Mucosa of rectum (tissue), 2 donors: Measurements from ENCODE around the gene FADS6.

Experiments
- H3K27ac ChIP-seq, 2 donors: one replicate each; pipeline ENCODE4 v1.7.0; 2013; ENCODE audit warnings: inconsistent platforms in 2 of 2, low read depth in 2 of 2, low read length in 2 of 2
- H3K27me3 ChIP-seq, 2 donors: one replicate each; pipeline ENCODE4 v1.7.0; 2013; ENCODE audit warnings: low read length in 2 of 2; ENCODE audit not compliant: control insufficient read depth in 2 of 2, insufficient read depth in 2 of 2
- H3K36me3 ChIP-seq, 2 donors: one replicate each; pipeline ENCODE4 v1.7.0; 2013; ENCODE audit warnings: low read length in 2 of 2; ENCODE audit not compliant: control insufficient read depth in 2 of 2, insufficient read depth in 2 of 2
- H3K4me1 ChIP-seq, 2 donors: one replicate each; pipeline ENCODE4 v1.7.0; 2013; ENCODE audit warnings: low read length in 2 of 2, mild to moderate bottlenecking in 1 of 2; ENCODE audit not compliant: control insufficient read depth in 2 of 2, insufficient read depth in 2 of 2
- H3K4me3 ChIP-seq, 2 donors: one replicate each; pipeline ENCODE4 v1.7.0; 2013; ENCODE audit warnings: low read length in 2 of 2
- H3K9ac ChIP-seq, 2 donors: one replicate each; pipeline ENCODE4 v1.7.0; 2013; ENCODE audit warnings: low read length in 2 of 2, low read depth in 1 of 2, mild to moderate bottlenecking in 1 of 2
- H3K9me3 ChIP-seq, 2 donors: one replicate each; pipeline ENCODE4 v1.7.0; 2013; ENCODE audit warnings: low read length in 2 of 2; ENCODE audit not compliant: control insufficient read depth in 2 of 2
- donor health status: healthy.
- donor health status: Normal muscosa, but diverticular disease.

Gene FADS6

GRCh38 chr17:74860872-74861661, 32.4 kb downstream of the FADS6 start:
- no peak overlapping the region for H3K27ac ChIP-seq
- no peaks in the 10 kb centered on the region for H3K36me3 ChIP-seq
- peaks cover 13 to 16% of the 10 kb centered on the region in 2 donors for H3K4me1 ChIP-seq
- H3K9me3 ChIP-seq: no peaks in the 10 kb centered on the region
- no peak overlapping the region for H3K9ac ChIP-seq
- H3K27me3 ChIP-seq: peaks cover 29 to 35% of the 10 kb centered on the region in 2 donors
- no peak overlapping the region for H3K4me3 ChIP-seq

DNA sequence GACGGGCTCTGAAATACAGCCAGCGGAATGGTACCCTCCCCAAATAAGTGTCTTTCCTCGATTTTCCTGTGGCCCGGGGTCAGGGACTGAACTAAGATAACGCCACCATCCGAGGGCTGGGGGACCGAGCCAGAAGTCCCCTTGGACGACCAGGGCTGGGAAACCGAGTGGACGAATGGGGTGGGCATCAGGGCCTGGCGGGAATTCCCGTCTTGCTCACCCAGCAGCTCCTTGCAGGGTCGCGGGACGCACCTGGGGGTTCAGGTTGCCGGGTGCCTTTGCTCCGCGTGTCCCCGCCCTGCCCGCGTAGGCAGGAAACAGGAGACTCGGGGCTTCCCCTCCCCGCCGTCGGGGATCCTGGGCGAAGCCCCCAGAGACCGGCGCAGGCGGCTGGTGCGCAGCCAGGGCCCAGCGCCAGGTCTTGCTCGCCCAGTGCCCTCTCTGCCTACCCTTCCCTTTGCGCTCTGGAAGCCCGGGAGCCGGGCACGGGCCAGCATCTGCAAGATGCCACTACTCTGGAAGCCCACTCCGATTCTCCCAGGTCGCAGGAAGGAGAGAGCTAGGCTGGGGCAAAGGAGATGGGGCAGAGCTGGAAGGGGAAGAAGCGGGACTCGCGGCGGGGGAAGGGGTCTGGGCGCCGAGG, 33.1 kb downstream of the FADS6 start:
- H3K27ac ChIP-seq: no peak overlapping the region
- H3K9ac ChIP-seq: no peak overlapping the region
- no peak overlapping the region for H3K4me3 ChIP-seq
- H3K36me3 ChIP-seq: no peaks in the 10 kb centered on the region
- no peaks in the 10 kb centered on the region for H3K9me3 ChIP-seq
- peaks cover 13 to 16% of the 10 kb centered on the region in 2 donors for H3K4me1 ChIP-seq
- peaks cover 32 to 40% of the 10 kb centered on the region in 2 donors for H3K27me3 ChIP-seq

- no peak within 1 kb of the TSS for H3K4me3 ChIP-seq
- H3K27me3 ChIP-seq: peaks cover 36 to 46% of the 10 kb centered on the region in 2 donors
- no peaks in the 10 kb centered on the region for H3K36me3 ChIP-seq
- no peak within 1 kb of the TSS for H3K27ac ChIP-seq
- H3K9me3 ChIP-seq: no peaks in the 10 kb centered on the region
- peaks cover 11 to 16% of the 10 kb centered on the region in 2 donors for H3K4me1 ChIP-seq
- no peak within 1 kb of the TSS for H3K9ac ChIP-seq
Observed at GRCh38 chr17:74859459-74860228, 33.8 kb downstream of the FADS6 start, which contains the start of gene GRIN2C. Gene GRIN2C, minus strand, starts transcription at chr17:74859885. Its CDS starts 4,793 bp downstream, at chr17:74855092.

GRCh38 chr17:74858672-74859458, 34.6 kb downstream of the FADS6 start:
- Histone ChIP-seq H3K4me1 (peaks cover 10 to 16% of the 10 kb centered on the region in 2 donors), H3K4me3 (no peak overlapping the region), H3K9ac (no peak overlapping the region), H3K9me3 (no peaks in the 10 kb centered on the region), H3K27me3 (peaks cover 39 to 52% of the 10 kb centered on the region in 2 donors), H3K27ac (no peak overlapping the region), H3K36me3 (no peaks in the 10 kb centered on the region)

DNA sequence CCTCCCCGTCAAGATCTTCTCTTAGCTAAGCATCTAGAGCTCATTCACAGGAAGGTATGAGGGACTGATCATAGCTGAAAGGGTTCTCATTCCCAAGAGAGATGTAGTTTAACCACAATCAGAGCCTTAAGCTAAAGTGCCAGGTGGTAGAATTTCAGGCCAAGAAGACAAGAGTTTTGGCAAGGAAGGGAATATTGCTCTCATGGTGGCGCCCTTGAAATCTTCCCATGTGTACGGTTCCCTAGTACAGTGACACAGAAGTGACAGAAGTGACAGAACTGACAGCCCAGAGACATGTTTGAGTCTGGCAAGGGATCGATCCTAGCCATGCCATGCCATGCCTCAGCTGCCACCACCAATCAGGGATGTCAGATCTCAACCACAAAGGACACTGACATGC, 36.2 kb downstream of the FADS6 start:
- Histone ChIP-seq H3K9me3 (no peaks in the 10 kb centered on the region), H3K27me3 (peaks cover 46 to 60% of the 10 kb centered on the region in 2 donors), H3K9ac (no peak overlapping the region), H3K36me3 (no peaks in the 10 kb centered on the region), H3K27ac (no peak overlapping the region), H3K4me3 (no peak overlapping the region), H3K4me1 (peaks cover 6 to 11% of the 10 kb centered on the region in 2 donors)

DNA sequence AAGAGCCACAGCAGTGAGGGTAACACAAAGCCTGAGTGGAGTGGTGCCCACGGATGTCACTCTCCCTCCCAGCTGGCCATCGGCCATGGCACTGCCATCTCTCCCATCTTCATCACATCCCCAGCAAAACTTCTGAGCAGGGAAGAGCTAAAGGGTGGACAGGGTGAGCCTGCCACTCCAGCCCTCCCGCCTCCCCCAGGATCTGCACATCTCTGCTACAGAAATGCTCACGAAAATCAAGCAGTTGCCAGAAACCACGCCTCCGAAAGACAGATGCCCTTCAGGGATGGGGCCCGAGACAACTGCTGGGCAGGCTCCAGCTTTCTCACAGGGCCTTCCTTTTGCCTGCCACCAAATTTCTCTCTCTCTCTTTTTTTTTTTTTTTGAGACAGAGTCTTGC, 37.3 kb downstream of the FADS6 start:
- no peaks in the 10 kb centered on the region for H3K36me3 ChIP-seq
- H3K4me3 ChIP-seq: no peak overlapping the region
- peaks cover 47 to 66% of the 10 kb centered on the region in 2 donors for H3K27me3 ChIP-seq
- H3K9ac ChIP-seq: no peak overlapping the region
- H3K4me1 ChIP-seq: peaks cover 0 to 7% of the 10 kb centered on the region in 2 donors
- H3K27ac ChIP-seq: no peak overlapping the region
- H3K9me3 ChIP-seq: no peaks in the 10 kb centered on the region

DNA sequence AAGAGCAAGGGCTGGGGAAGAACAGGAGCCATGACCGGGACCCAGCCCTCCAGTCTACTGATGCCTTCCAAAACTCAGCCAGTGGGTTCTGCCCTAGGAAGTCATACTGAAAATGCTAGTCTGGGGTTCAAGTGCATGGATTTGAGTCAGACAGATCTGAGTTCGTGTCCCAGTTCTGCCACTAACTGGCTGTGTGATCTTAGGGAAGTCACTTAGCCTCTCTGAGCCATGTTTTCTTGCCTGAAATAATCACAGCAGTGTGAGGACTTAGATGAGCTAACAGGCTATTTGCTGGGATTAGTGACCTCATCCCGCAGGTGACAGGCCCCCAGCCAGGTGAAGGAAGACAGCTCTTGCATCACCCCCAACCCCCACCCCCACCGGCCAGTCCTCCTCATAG, 38.1 kb downstream of the FADS6 start:
- Histone ChIP-seq H3K9ac (no peak overlapping the region), H3K9me3 (no peaks in the 10 kb centered on the region), H3K27me3 (peaks cover 49 to 65% of the 10 kb centered on the region in 2 donors), H3K36me3 (no peaks in the 10 kb centered on the region), H3K27ac (no peak overlapping the region), H3K4me3 (no peak overlapping the region), H3K4me1 (peaks cover 0 to 3% of the 10 kb centered on the region in 2 donors)

DNA sequence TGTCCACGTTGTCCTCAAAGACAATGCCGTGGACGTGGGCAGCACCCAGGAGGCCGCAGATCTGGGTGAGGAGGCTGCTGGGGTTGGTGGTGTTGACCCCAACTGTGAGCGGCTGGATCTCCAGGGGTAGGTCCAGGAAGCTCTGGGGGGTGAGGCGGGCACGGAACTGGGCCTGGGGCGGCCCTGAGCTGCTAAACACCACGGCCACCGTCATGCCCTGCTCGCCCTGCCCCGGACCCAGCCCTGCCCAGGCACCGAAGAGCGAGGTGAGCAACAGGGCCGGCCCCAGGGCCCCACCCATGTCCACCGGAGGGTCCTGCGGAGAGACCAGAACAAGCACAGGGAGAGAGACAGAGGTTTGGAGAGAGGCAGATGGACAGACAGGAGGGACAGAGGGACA, 38.6 kb downstream of the FADS6 start:
- no peaks in the 10 kb centered on the region for H3K9me3 ChIP-seq
- H3K27ac ChIP-seq: no peak overlapping the region
- no peaks in the 10 kb centered on the region for H3K36me3 ChIP-seq
- H3K9ac ChIP-seq: no peak overlapping the region
- no peak overlapping the region for H3K4me3 ChIP-seq
- H3K4me1 ChIP-seq: no peaks in the 10 kb centered on the region
- peaks cover 46 to 61% of the 10 kb centered on the region in 2 donors for H3K27me3 ChIP-seq

DNA sequence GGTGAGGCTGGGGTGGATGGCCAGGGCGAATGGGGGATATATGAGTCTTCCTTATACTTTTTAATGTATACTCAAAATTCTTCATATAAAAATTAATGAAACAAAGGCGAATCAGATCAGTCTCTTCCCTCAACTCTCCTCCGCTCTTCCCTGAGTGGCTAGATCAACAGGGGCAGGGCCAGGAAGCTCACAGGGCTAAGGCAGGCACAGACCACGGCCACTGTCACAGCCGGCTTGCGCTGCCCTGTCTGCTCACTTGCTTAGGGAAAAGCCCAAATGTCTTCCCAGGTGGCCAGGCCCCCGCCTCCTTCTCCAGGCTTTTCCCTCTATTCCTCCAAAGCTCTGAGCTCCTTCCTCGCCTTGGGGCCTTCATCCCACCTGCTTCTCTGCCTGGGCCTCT, 39.8 kb downstream of the FADS6 start:
- no peak overlapping the region for H3K9ac ChIP-seq
- H3K27me3 ChIP-seq: peaks cover 41 to 56% of the 10 kb centered on the region in 2 donors
- H3K4me3 ChIP-seq: no peak overlapping the region
- no peak overlapping the region for H3K27ac ChIP-seq
- no peaks in the 10 kb centered on the region for H3K9me3 ChIP-seq
- H3K4me1 ChIP-seq: no peaks in the 10 kb centered on the region
- H3K36me3 ChIP-seq: no peaks in the 10 kb centered on the region
